Glutamatergic neuron (in vitro differentiated cells): Measurements from ENCODE around the gene DUT. TPM values are rescaled to one million over a fixed set of nuclear protein-coding genes. Genes with fewer than 3 reads are reported as not detected.

Source experiments
- DNase-seq: peaks from one replicate; pipeline ENCODE4 v3.0.0; 2022
- H3K27ac Mint-ChIP-seq: one replicate; pipeline ENCODE4 v1.8.0; 2020; ENCODE audit warnings: mild to moderate bottlenecking, mixed read lengths, inconsistent platforms; ENCODE audit not compliant: unreplicated experiment
- H3K27me3 Mint-ChIP-seq: one replicate; pipeline ENCODE4 v1.8.0; 2020; ENCODE audit warnings: mild to moderate bottlenecking, moderate library complexity, mixed read lengths, inconsistent platforms; ENCODE audit not compliant: unreplicated experiment
- H3K36me3 Mint-ChIP-seq: one replicate; pipeline ENCODE4 v1.8.0; 2020; ENCODE audit warnings: mild to moderate bottlenecking, mixed read lengths, inconsistent platforms; ENCODE audit not compliant: unreplicated experiment
- H3K4me1 Mint-ChIP-seq: one replicate; pipeline ENCODE4 v1.8.0; 2020; ENCODE audit warnings: mild to moderate bottlenecking, low read depth, mixed read lengths, inconsistent platforms; ENCODE audit not compliant: unreplicated experiment
- H3K4me3 Mint-ChIP-seq: one replicate; pipeline ENCODE4 v1.8.0; 2020; ENCODE audit warnings: mild to moderate bottlenecking, mixed read lengths, inconsistent platforms; ENCODE audit not compliant: unreplicated experiment
- H3K9me3 Mint-ChIP-seq: one replicate; pipeline ENCODE4 v1.8.0; 2020; ENCODE audit warnings: mild to moderate bottlenecking, moderate library complexity, mixed read lengths, inconsistent platforms; ENCODE audit not compliant: unreplicated experiment
- total RNA-seq: library from RNA; stranded (reverse); fragmentation: NEBNext Ultra II Directional; extraction: Animal tissue kit (Norgen Biotek cat#: 25700); gene quantifications from one replicate; pipeline ENCODE4 v1.2.1, GENCODE V29; 2021; ENCODE audit not compliant: unreplicated experiment
- TF ChIP-seq, protein P1 (sequence below): fragments of 200-600 bp; sonication (generic); IDR thresholded peaks from one replicate; pipeline ENCODE4 v1.5.0; 2021; ENCODE audit not compliant: partially characterized antibody, unreplicated experiment

The DUT gene
- total RNA-seq, 1 donor from 2014 or later: 34.3 TPM

DNA sequence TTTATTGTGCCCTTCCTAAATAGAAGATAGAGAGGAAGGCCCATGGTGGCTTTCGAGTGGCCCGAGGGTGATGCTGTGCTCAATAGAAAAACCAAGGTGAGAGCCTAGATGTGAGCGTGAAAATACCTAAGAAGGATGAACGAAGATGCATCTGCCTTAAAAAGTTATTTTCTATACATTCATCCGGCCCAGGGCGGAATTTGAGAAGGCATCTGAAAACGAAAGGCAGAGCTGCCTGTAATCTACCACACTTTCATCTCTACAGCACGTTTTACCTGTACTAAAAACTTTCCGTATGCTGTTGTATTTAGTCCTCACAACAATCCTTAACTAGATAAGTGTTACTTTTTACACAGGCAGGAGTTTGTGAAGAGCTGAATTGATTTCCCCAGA, 1.4 kb downstream of the DUT start:
- no peak for DNase-seq
- Mint-ChIP-seq H3K27ac (no peak overlapping the region), H3K9me3 (peaks cover 1% of the 10 kb centered on the region), H3K27me3 (no peaks in the 10 kb centered on the region), H3K36me3 (no peaks in the 10 kb centered on the region), H3K4me3 (peak overlapping the region; percentile 76), H3K4me1 (peaks cover 4% of the 10 kb centered on the region)
- TF ChIP-seq, protein P1, sequence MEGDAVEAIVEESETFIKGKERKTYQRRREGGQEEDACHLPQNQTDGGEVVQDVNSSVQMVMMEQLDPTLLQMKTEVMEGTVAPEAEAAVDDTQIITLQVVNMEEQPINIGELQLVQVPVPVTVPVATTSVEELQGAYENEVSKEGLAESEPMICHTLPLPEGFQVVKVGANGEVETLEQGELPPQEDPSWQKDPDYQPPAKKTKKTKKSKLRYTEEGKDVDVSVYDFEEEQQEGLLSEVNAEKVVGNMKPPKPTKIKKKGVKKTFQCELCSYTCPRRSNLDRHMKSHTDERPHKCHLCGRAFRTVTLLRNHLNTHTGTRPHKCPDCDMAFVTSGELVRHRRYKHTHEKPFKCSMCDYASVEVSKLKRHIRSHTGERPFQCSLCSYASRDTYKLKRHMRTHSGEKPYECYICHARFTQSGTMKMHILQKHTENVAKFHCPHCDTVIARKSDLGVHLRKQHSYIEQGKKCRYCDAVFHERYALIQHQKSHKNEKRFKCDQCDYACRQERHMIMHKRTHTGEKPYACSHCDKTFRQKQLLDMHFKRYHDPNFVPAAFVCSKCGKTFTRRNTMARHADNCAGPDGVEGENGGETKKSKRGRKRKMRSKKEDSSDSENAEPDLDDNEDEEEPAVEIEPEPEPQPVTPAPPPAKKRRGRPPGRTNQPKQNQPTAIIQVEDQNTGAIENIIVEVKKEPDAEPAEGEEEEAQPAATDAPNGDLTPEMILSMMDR: no peak

GRCh38 chr15:48333540-48333939, 2.3 kb downstream of the DUT start:
- H3K4me1 Mint-ChIP-seq: peaks cover 4% of the 10 kb centered on the region
- no peak for DNase-seq
- no peaks in the 10 kb centered on the region for H3K27me3 Mint-ChIP-seq
- no peaks in the 10 kb centered on the region for H3K9me3 Mint-ChIP-seq
- H3K36me3 Mint-ChIP-seq: no peaks in the 10 kb centered on the region
- no peak overlapping the region for H3K4me3 Mint-ChIP-seq
- TF ChIP-seq, protein P1: no peak
- H3K27ac Mint-ChIP-seq: no peak overlapping the region

DNA sequence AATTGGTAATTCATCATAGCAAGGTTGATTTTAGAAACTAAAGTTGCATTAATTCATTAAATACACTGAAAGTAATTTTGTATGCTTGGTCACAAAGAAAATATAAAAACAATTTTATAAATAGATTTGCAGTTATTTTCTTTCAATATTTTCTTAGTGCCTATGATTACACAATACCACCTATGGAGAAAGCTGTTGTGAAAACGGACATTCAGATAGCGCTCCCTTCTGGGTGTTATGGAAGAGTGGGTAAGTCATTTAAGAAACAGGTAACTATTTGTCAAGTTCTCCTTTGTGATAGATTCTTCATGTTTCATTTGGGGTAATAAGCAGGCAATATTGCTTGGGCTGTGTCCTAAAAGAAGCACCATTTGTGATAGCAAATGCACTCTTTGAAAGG, 3.0 kb downstream of the DUT start:
- TF ChIP-seq, protein P1: no peak
- no peak for DNase-seq
- no peaks in the 10 kb centered on the region for H3K27me3 Mint-ChIP-seq
- H3K9me3 Mint-ChIP-seq: no peaks in the 10 kb centered on the region
- no peak overlapping the region for H3K27ac Mint-ChIP-seq
- H3K4me3 Mint-ChIP-seq: no peak overlapping the region
- H3K36me3 Mint-ChIP-seq: no peaks in the 10 kb centered on the region
- peaks cover 4% of the 10 kb centered on the region for H3K4me1 Mint-ChIP-seq

- no peak overlapping the region for H3K4me3 Mint-ChIP-seq
- no peaks in the 10 kb centered on the region for H3K4me1 Mint-ChIP-seq
- DNase-seq: no peak
- TF ChIP-seq, protein P1: peak; percentile 37
- no peaks in the 10 kb centered on the region for H3K27me3 Mint-ChIP-seq
- H3K27ac Mint-ChIP-seq: no peak overlapping the region
- H3K9me3 Mint-ChIP-seq: no peaks in the 10 kb centered on the region
- no peaks in the 10 kb centered on the region for H3K36me3 Mint-ChIP-seq
Observed at GRCh38 chr15:48336940-48337339, 5.7 kb downstream of the DUT start.

DNA sequence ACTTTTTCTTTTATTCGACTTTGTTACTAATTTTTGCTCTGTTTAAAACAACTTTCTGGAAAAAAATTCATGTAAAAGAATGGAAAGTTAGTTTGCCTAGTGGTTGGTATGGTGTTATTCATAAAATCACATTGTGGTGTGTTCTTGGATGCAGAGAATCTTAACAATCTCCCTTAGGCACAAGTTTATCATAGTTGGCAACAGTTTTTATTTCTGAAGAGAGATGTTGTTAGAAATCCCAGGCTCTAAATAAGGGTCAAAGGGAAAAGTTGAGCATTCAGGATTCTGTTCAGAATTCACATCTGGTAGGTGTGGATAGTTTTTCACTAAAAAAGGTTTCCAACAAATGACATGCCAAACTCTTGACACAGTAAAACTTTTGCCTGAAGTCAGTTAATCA, 6.4 kb downstream of the DUT start:
- Mint-ChIP-seq H3K27me3 (no peaks in the 10 kb centered on the region), H3K27ac (no peak overlapping the region), H3K9me3 (no peaks in the 10 kb centered on the region), H3K4me1 (no peaks in the 10 kb centered on the region), H3K36me3 (no peaks in the 10 kb centered on the region), H3K4me3 (no peak overlapping the region)
- TF ChIP-seq, protein P1: no peak
- no peak for DNase-seq
